Heart left ventricle (tissue), 16 donors: ENCODE measurements around the gene PRKN. TPM values are rescaled to one million over a fixed set of nuclear protein-coding genes. Genes with fewer than 3 reads are reported as not detected.

Experiments used
- ATAC-seq, 4 donors: fragments of 200-7000 bp; cut with Tn5 transposase; one replicate each; pipeline ENCODE4 v1.9.1; 2020 to 2022; ENCODE audit warnings: moderate library complexity in 4 of 4, mild to moderate bottlenecking in 3 of 4, moderate number of reproducible peaks in 1 of 4
- DNase-seq, 5 donors: peaks; one replicate each; pipeline ENCODE4 v3.0.0-alpha.2; 2020
- H3K27ac ChIP-seq, 12 donors: fragments of 200-600 bp; sonication (generic) in 4 of 12; one replicate each; pipeline versions ENCODE4 v1.5.0 to v1.8.0; 2016 to 2022; ENCODE audit warnings: mild to moderate bottlenecking in 2 of 12
- H3K27me3 ChIP-seq, 9 donors: fragments of 200-600 bp; sonication (generic) in 2 of 9; one replicate each; pipeline versions ENCODE4 v1.5.1 to v1.8.0; 2016 to 2022; ENCODE audit warnings: mild to moderate bottlenecking in 3 of 9
- H3K36me3 ChIP-seq, 9 donors: fragments of 200-600 bp; sonication (generic) in 2 of 9; one replicate each; pipeline versions ENCODE4 v1.5.0 to v1.8.0; 2018 to 2022; ENCODE audit warnings: mild to moderate bottlenecking in 2 of 9
- H3K4me1 ChIP-seq, 12 donors: fragments of 200-600 bp; sonication (generic) in 4 of 12; one replicate each; pipeline versions ENCODE4 v1.5.0 to v1.8.0; 2016 to 2022; ENCODE audit warnings: mild to moderate bottlenecking in 3 of 12
- H3K4me3 ChIP-seq, 12 donors: fragments of 200-600 bp; sonication (generic) in 4 of 12; one replicate each; pipeline versions ENCODE4 v1.5.0 to v1.8.0; 2017 to 2022; ENCODE audit warnings: mild to moderate bottlenecking in 9 of 12, moderate library complexity in 4 of 12
- H3K9me3 ChIP-seq, 12 donors: fragments of 200-600 bp; sonication (generic) in 4 of 12; one replicate each; pipeline versions ENCODE4 v1.5.0 to v1.8.0; 2016 to 2022; ENCODE audit warnings: mild to moderate bottlenecking in 1 of 12
- POLR2A ChIP-seq, 2 donors: fragments of 450-650 bp; IDR thresholded peaks; one replicate each; pipeline ENCODE4 v1.6.1; 2017; ENCODE audit warnings: antibody characterized with exemption in 2 of 2, mild to moderate bottlenecking in 2 of 2, moderate library complexity in 2 of 2
- WGBS, 4 donors: extraction: QIAGEN DNeasy Blood & Tissue Kit in 2 of 4; methylation state at CpG; one replicate each; pipeline versions ENCODE4 v1.1.5 to v1.1.7; 2013 to 2018; 5-methylcytosine and 5-hydroxymethylcytosine counted together
- intact Hi-C, 10 donors: fragments of 100-400 bp; cut with DNase I; formaldehyde crosslinking; loops; one replicate each; pipeline versions ENCODE4 v1.11.1 to v1.14.2; 2022
- polyA plus RNA-seq, 2 donors: library from polyadenylated mRNA; stranded (reverse); fragments of 200-250 nt; gene quantifications; one replicate each; pipeline ENCODE4 v1.2.3, GENCODE V29; 2013
- total RNA-seq, 9 donors: library from RNA; depleted of rRNA in 2 of 9; stranded (reverse); fragments of >200 nt in 2 of 9; fragmentation: NEBNext Ultra II Directional in 3 of 9; extraction: Animal tissue kit (Norgen Biotek cat#: 25700) in 3 of 9; gene quantifications; one replicate each; pipeline versions ENCODE4 v1.1.0 to v1.2.4, GENCODE V29; 2016 to 2023
- TF ChIP-seq, protein P1 (sequence below), 12 donors: fragments of 200-600 bp; sonication (generic) in 4 of 12; IDR thresholded peaks; one replicate each; pipeline versions ENCODE4 v1.5.0 to v1.8.0; 2018 to 2022; ENCODE audit warnings: antibody characterized with exemption in 12 of 12, mild to moderate bottlenecking in 5 of 12
- donor health status: ischemic (EF 13 %, LVEDD 7.1; RV severe dilation, severe dysfunction).
- donor health status: healthy with polysubstance abuse.
- donor health status: DM: no; HTN: yes; CAD: no.
- donor health status: DM: no; HTN: no; CAD: no.
- donor health status: ischemic (EF 25% LVEDD 6.9; RV normal size, moderate dysfunction).
- donor health status: ischemic (EF 25% LVEDD 5.7; RV mildly dilated, moderate dysfunction).
- donor health status: healthy.
- donor health status: DM: yes; HTN: yes; CAD: no.
- donor health status: ischemic (EF 35%, LVEDD 5.7; RV mildly dilated, moderate dysfunction).
- donor health status: nonischemic (EF 11% LVEDD 7.7; RV severe dilation, severe dysfunction).
- donor health status: DM: yes; HTN: yes; CAD: no.
- donor health status: PGD.
- donor health status: ischemic (EF 29% LVEDD 5.4; RV normal size, mild dysfunction).
- donor health status: nonischemic (EF 23%, LVEDD 6.1; RV moderate dilation, normal function).

PRKN gene
- total and polyA plus RNA-seq, 11 donors = 3.4 to 32.5 (median 21.2) TPM

- intact Hi-C loops = no loop called here
- Histone ChIP-seq H3K27ac (no peak overlapping the region), H3K27me3 (no peaks in the 10 kb centered on the region), H3K4me1 (peaks cover 0 to 10% (median 0%) of the 10 kb centered on the region in 12 donors), H3K36me3 (no peaks in the 10 kb centered on the region), H3K9me3 (no peaks in the 10 kb centered on the region), H3K4me3 (no peak overlapping the region)
- TF ChIP-seq POLR2A (IDR thresholded peaks at IDR 0.05) = no peak
- TF ChIP-seq, protein P1, sequence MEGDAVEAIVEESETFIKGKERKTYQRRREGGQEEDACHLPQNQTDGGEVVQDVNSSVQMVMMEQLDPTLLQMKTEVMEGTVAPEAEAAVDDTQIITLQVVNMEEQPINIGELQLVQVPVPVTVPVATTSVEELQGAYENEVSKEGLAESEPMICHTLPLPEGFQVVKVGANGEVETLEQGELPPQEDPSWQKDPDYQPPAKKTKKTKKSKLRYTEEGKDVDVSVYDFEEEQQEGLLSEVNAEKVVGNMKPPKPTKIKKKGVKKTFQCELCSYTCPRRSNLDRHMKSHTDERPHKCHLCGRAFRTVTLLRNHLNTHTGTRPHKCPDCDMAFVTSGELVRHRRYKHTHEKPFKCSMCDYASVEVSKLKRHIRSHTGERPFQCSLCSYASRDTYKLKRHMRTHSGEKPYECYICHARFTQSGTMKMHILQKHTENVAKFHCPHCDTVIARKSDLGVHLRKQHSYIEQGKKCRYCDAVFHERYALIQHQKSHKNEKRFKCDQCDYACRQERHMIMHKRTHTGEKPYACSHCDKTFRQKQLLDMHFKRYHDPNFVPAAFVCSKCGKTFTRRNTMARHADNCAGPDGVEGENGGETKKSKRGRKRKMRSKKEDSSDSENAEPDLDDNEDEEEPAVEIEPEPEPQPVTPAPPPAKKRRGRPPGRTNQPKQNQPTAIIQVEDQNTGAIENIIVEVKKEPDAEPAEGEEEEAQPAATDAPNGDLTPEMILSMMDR (IDR thresholded peaks at IDR 0.05) = no peak
- WGBS, 4 donors = 72 to 81% (median 75%) methylated on average over 5 of the region's 5 CpGs
- ATAC-seq (no peak), DNase-seq (no peak)
Observed at GRCh38 chr6:162100096-162100495, 627.5 kb downstream of the PRKN start.

- 85 to 88% (median 87%) methylated on average over 5 of the region's 5 CpGs for WGBS, 4 donors
- H3K27ac ChIP-seq = no peak overlapping the region
- TF ChIP-seq POLR2A (IDR thresholded peaks at IDR 0.05) = no peak
- TF ChIP-seq, protein P1 (IDR thresholded peaks at IDR 0.05) = no peak
Observed at GRCh38 chr6:162099685-162100084, 627.9 kb downstream of the PRKN start.

GRCh38 chr6:162092816-162093502 lies 634.6 kb downstream of the PRKN start:
- intact Hi-C loops = no loop called here
- no peaks in the 10 kb centered on the region for H3K9me3 ChIP-seq
- ATAC-seq (peak; percentile 26 to 87 (median 80)), DNase-seq (peak in 1 of 5 donors; percentile 42)
- H3K27ac ChIP-seq = peak overlapping the region in 2 of 12 donors; percentile 2 to 58
- H3K4me3 ChIP-seq = no peak overlapping the region
- H3K36me3 ChIP-seq = no peaks in the 10 kb centered on the region
- no peaks in the 10 kb centered on the region for H3K27me3 ChIP-seq
- 61 to 76% (median 64%) methylated on average over 11 of the region's 11 CpGs for WGBS, 4 donors
- H3K4me1 ChIP-seq = peaks cover 0 to 18% (median 0%) of the 10 kb centered on the region in 12 donors
- no peak for TF ChIP-seq POLR2A (IDR thresholded peaks at IDR 0.05)
- TF ChIP-seq, protein P1 (IDR thresholded peaks at IDR 0.05) = no peak

More at GRCh38 chr6:162099685-162100084, 627.9 kb downstream of the PRKN start:
- Histone ChIP-seq H3K4me3 (no peak overlapping the region), H3K9me3 (no peaks in the 10 kb centered on the region), H3K36me3 (no peaks in the 10 kb centered on the region), H3K4me1 (peaks cover 0 to 10% (median 0%) of the 10 kb centered on the region in 12 donors), H3K27me3 (no peaks in the 10 kb centered on the region)
- ATAC-seq (peak in 2 of 4 donors; percentile 53 to 82), DNase-seq (peak in 1 of 5 donors; percentile 58)
- intact Hi-C loops = no loop called here

GRCh38 chr6:162090734-162091133 lies 636.8 kb downstream of the PRKN start:
- ATAC-seq = no peak
- WGBS, 4 donors = 39 to 67% (median 50%) methylated on average over 2 of the region's 2 CpGs

More at GRCh38 chr6:162090734-162091133, 636.8 kb downstream of the PRKN start:
- no peak overlapping the region for H3K4me3 ChIP-seq
- no peaks in the 10 kb centered on the region for H3K27me3 ChIP-seq
- no peaks in the 10 kb centered on the region for H3K36me3 ChIP-seq
- no peak for DNase-seq
- peaks cover 0 to 18% (median 0%) of the 10 kb centered on the region in 12 donors for H3K4me1 ChIP-seq
- H3K9me3 ChIP-seq = no peaks in the 10 kb centered on the region
- no peak overlapping the region for H3K27ac ChIP-seq
- TF ChIP-seq POLR2A (IDR thresholded peaks at IDR 0.05) = no peak
- TF ChIP-seq, protein P1 (IDR thresholded peaks at IDR 0.05) = no peak
- intact Hi-C loops = no loop called here
